Measurements from ENCODE around the gene SUN1.

Gene SUN1

GRCh38 chr7:877312-878232 lies 45.3 kb downstream of the SUN1 start:
- TF ChIP-seq PPARA (CRISPR knock-in tag; IDR thresholded peaks at IDR 0.05; ENCODE audit: borderline replicate concordance) (no peak), GLIS3 (CRISPR knock-in tag; IDR thresholded peaks at IDR 0.05) (no peak), TCF4 (CRISPR knock-in tag; IDR thresholded peaks at IDR 0.05; ENCODE audit: borderline replicate concordance) (no peak), ZFP3 (CRISPR knock-in tag; IDR thresholded peaks at IDR 0.05) (no peak), ZNF565 (CRISPR knock-in tag; conservative IDR thresholded peaks at IDR 0.05; ENCODE audit: low read depth) (no peak), ESRRG (CRISPR knock-in tag; IDR thresholded peaks at IDR 0.05) (no peak), CREB5 (CRISPR knock-in tag; IDR thresholded peaks at IDR 0.05; ENCODE audit: low read depth) (no peak), ZFP30 (CRISPR knock-in tag; IDR thresholded peaks at IDR 0.05) (no peak), ZC3H10 (CRISPR knock-in tag; IDR thresholded peaks at IDR 0.05) (no peak), TOX (CRISPR knock-in tag; IDR thresholded peaks at IDR 0.05; ENCODE audit: borderline replicate concordance) (no peak), OSR1 (CRISPR knock-in tag; IDR thresholded peaks at IDR 0.05) (no peak), ZNF70 (CRISPR knock-in tag; IDR thresholded peaks at IDR 0.05) (no peak), ZNF8 (CRISPR knock-in tag; IDR thresholded peaks at IDR 0.05) (no peak), RARB (CRISPR knock-in tag; IDR thresholded peaks at IDR 0.05) (no peak), BACH2 (CRISPR knock-in tag; IDR thresholded peaks at IDR 0.05; ENCODE audit: borderline replicate concordance) (no peak)
- TF ChIP-seq, protein P1, sequence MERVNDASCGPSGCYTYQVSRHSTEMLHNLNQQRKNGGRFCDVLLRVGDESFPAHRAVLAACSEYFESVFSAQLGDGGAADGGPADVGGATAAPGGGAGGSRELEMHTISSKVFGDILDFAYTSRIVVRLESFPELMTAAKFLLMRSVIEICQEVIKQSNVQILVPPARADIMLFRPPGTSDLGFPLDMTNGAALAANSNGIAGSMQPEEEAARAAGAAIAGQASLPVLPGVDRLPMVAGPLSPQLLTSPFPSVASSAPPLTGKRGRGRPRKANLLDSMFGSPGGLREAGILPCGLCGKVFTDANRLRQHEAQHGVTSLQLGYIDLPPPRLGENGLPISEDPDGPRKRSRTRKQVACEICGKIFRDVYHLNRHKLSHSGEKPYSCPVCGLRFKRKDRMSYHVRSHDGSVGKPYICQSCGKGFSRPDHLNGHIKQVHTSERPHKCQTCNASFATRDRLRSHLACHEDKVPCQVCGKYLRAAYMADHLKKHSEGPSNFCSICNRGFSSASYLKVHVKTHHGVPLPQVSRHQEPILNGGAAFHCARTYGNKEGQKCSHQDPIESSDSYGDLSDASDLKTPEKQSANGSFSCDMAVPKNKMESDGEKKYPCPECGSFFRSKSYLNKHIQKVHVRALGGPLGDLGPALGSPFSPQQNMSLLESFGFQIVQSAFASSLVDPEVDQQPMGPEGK (CRISPR knock-in tag; IDR thresholded peaks at IDR 0.05; ENCODE audit: borderline replicate concordance), result no peak
- TF ChIP-seq, protein P2, sequence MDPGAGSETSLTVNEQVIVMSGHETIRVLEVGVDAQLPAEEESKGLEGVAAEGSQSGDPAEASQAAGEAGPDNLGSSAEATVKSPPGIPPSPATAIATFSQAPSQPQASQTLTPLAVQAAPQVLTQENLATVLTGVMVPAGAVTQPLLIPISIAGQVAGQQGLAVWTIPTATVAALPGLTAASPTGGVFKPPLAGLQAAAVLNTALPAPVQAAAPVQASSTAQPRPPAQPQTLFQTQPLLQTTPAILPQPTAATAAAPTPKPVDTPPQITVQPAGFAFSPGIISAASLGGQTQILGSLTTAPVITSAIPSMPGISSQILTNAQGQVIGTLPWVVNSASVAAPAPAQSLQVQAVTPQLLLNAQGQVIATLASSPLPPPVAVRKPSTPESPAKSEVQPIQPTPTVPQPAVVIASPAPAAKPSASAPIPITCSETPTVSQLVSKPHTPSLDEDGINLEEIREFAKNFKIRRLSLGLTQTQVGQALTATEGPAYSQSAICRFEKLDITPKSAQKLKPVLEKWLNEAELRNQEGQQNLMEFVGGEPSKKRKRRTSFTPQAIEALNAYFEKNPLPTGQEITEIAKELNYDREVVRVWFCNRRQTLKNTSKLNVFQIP (CRISPR knock-in tag; IDR thresholded peaks at IDR 0.05; ENCODE audit: borderline replicate concordance, low read depth), result no peak
- TF ChIP-seq, protein P3, sequence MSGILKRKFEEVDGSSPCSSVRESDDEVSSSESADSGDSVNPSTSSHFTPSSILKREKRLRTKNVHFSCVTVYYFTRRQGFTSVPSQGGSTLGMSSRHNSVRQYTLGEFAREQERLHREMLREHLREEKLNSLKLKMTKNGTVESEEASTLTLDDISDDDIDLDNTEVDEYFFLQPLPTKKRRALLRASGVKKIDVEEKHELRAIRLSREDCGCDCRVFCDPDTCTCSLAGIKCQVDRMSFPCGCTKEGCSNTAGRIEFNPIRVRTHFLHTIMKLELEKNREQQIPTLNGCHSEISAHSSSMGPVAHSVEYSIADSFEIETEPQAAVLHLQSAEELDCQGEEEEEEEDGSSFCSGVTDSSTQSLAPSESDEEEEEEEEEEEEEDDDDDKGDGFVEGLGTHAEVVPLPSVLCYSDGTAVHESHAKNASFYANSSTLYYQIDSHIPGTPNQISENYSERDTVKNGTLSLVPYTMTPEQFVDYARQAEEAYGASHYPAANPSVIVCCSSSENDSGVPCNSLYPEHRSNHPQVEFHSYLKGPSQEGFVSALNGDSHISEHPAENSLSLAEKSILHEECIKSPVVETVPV (CRISPR knock-in tag; IDR thresholded peaks at IDR 0.05), result no peak
- ATAC-seq, result no peak

- no peak for ATAC-seq
- TF ChIP-seq PPARA (CRISPR knock-in tag; IDR thresholded peaks at IDR 0.05; ENCODE audit: borderline replicate concordance), result no peak
- no peak for TF ChIP-seq ZNF565 (CRISPR knock-in tag; conservative IDR thresholded peaks at IDR 0.05; ENCODE audit: low read depth)
- TF ChIP-seq, protein P3 (CRISPR knock-in tag; IDR thresholded peaks at IDR 0.05), result no peak
- TF ChIP-seq GLIS3 (CRISPR knock-in tag; IDR thresholded peaks at IDR 0.05), result no peak
- no peak for TF ChIP-seq ZC3H10 (CRISPR knock-in tag; IDR thresholded peaks at IDR 0.05)
- TF ChIP-seq, protein P2 (CRISPR knock-in tag; IDR thresholded peaks at IDR 0.05; ENCODE audit: borderline replicate concordance, low read depth), result no peak
- TF ChIP-seq CSDC2 (CRISPR knock-in tag; IDR thresholded peaks at IDR 0.05), result no peak
- no peak for TF ChIP-seq TCF4 (CRISPR knock-in tag; IDR thresholded peaks at IDR 0.05; ENCODE audit: borderline replicate concordance)
- TF ChIP-seq ZNF8 (CRISPR knock-in tag; IDR thresholded peaks at IDR 0.05), result no peak
- no peak for TF ChIP-seq RARB (CRISPR knock-in tag; IDR thresholded peaks at IDR 0.05)
- no peak for TF ChIP-seq ISL1 (CRISPR knock-in tag; IDR thresholded peaks at IDR 0.05)
- TF ChIP-seq, protein P1 (CRISPR knock-in tag; IDR thresholded peaks at IDR 0.05; ENCODE audit: borderline replicate concordance), result no peak
- no peak for TF ChIP-seq OSR1 (CRISPR knock-in tag; IDR thresholded peaks at IDR 0.05)
- TF ChIP-seq ZNF70 (CRISPR knock-in tag; IDR thresholded peaks at IDR 0.05), result no peak
- TF ChIP-seq SNAI2 (CRISPR knock-in tag; IDR thresholded peaks at IDR 0.05), result no peak
- TF ChIP-seq CREB5 (CRISPR knock-in tag; IDR thresholded peaks at IDR 0.05; ENCODE audit: low read depth), result no peak
Measured at GRCh38 chr7:879093-879492, 46.8 kb downstream of the SUN1 start.

Data from SK-N-SH treated with all-trans-retinoic acid at 6 μM for 48 hours (cell line).